Right hindlimb (tissue), 1 donor: Measurements from ENCODE around the gene PHACTR3.
"Not testable (repeated sequence)": the region's sequence is repeated elsewhere in the genome, so short reads cannot be mapped to it uniquely, and the experiment has no call there.

Source experiments
- DNase-seq: peaks from one replicate; pipeline ENCODE4 v3.0.0-alpha.2; 2018

Gene PHACTR3

GRCh38 chr20:59603781-59604541 is at the start of gene PHACTR3:
Gene PHACTR3 (plus strand): TSS chr20:59604540. CDS start chr20:59605015, 475 bp downstream.
- peak; percentile 45 for DNase-seq

DNA sequence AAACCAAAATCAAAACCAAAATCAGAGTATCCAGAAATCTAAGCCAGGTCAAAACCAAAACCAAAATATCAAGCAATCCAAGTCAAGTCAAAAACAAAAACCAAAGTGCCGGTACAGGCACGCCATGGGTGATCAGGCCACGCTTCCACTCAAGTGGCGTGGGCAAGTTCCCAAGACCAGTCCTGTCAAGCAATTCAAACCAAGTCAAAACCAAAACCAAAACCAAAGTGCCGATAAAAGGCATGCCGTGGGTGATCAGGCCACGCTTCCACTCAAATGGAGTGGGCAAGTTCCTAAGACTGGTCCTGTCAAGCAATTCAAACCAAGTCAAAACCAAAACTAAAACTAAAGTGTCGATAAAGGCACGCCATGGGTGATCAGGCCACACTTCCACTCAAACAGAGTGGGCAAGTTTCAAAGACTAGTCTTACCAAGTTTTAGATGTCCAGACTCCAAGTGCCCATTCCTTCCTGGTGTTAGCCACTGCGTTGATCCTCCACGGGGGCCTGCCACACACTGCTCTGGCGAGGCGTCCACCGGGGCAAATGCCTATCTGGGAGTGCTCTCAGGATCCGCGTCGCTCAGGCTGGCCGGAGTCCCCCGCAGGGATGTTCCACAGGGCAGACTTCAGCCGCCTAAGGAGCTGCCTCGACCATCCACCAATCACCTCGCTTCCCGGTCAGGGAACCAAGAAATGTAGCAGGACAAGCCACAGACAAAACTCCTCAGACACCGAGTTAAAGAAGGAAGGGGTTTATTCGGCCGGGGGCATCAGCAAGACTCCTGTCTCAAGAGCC is 46.4 kb upstream of the PHACTR3 start:
- not testable (repeated sequence) for DNase-seq

DNA sequence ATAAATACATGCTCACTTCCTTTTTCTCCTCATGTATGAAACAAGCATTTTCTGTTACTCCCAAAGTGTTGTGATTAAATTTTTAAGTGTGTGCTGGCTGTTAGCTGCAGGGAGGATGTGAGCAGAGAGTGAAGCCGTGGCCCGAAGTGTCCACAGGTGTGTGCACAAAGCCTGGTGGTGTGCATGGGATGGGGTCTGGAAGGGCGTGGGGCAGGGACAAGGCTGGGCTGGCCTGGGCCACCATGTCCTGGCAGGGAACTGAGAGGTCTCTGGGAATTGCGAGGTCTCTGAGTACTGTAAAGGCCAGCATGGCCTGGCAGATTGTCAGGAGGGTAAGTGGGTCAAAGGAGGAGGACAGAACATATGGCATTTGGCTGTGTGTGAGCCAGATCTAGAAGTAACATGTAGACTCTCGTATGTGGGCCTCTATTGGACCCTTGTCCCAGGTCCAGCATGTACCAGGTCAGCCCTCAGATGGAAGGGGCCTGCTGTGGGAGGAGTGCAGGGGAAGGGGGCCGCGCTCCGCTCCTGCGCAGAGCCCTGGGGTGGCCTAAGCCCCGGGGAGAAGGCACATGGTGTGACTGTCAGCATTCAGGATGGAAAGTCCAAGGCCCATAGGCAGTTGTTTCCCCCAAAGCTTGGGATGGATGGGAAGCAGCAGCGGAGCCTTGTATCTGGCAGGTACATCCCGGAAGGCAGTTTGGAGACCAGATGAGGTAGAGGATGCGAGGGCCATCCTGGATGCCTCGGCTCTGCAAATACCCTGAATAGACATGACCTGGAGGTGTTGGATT is 45.1 kb upstream of the PHACTR3 start:
- no peak for DNase-seq

GRCh38 chr20:59559863-59560262 is 44.5 kb upstream of the PHACTR3 start:
- DNase-seq, result no peak

DNA sequence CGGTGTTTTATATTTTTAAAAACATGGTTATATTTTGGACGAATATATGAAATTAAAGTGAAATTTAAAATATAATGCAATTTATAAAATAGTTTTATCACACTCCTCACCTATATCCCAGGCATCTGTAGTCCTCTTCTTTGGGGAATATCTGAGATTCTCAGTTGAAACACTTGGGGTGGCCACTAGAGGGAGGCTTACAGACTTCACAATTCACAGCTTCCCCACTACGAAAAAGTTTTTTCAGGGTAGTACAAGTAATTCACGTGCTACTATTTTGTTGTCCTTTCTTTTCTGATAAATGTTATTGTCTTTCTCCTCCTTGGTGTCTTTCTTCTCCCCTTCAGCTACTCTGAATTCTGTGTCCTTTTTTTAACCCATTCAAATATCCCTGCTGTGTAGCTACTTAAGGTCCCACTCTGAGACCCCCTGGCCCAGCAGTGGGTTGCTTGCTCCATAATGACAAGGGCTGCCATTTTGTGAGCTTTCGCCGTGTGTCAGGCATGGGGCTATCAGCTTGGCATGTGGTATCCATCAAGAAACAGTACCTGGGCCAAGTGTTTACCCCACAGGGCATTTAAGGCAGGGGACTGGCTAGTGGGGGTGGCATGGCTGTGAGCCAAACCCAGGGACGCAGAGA is 43.6 kb upstream of the PHACTR3 start:
- no peak for DNase-seq

DNA sequence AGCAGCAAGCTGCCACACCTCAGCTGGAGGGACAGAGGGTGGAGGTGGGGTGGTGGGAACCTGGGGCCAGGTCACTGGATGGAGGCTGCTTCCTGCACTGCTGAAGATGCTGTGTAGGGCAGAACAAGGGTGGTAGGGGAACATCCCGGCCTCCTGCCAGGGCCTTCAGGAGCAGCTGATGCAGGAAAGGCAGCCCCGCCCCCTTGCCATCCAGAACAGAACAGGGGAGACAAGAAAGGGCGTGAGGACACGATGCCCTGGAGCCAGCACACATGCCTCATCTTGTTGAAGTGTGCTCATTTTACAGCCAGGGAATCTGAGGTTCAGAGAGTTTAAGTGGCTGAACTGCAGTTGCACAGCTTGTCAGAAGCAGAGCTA is 43.1 kb upstream of the PHACTR3 start:
- DNase-seq, result no peak

DNA sequence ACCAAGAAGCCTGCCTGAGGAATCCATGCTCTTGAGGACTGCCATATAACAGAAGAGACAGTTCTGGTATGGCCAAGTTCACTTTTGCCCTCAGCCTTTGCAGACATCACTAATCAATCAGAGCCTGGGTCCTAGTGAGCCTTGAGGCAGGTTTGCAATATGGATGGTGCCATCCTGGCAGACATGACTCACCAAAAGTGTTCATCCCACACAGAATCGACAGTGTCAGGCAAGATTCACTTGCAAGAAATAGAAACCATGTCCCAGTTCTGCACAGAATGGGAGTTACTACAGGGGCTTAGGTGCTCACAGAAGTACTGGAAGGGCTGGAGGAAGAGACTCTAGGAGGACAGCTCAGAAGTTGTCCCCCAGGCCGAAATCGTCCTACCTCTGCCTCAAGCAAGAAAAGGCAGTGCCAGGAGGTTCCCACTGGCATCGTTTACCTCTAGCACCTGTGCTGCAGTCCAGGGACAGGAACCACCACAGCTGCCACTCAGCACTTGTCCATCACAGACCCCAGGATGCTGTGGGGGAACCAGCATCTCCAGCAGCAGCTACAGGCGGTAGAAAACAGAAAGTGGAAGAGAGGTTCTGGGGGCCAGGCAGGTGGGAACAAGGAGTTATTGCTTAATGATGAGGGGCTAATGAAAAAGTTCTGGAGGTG is 42.6 kb upstream of the PHACTR3 start:
- no peak for DNase-seq

- no peak for DNase-seq
Measured at GRCh38 chr20:59564171-59564570, 40.2 kb upstream of the PHACTR3 start.

DNA sequence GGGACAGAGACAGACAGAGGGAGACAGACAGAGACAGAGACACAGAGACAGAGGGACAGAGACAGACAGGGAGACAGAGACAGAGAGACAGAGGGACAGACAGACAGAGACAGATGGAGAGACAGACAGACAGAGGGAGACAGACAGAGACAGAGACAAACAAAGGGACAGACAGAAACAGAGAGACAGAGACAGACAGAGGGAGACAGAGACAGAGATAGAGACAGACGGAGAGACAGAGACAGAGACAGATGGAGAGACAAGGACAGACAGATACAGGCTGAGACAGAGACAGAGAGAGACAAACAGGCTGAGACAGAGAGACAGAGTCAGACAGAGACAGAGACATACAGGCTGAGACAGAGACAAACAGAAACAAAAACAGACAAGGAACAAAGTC is 39.4 kb upstream of the PHACTR3 start:
- DNase-seq, result no peak

DNA sequence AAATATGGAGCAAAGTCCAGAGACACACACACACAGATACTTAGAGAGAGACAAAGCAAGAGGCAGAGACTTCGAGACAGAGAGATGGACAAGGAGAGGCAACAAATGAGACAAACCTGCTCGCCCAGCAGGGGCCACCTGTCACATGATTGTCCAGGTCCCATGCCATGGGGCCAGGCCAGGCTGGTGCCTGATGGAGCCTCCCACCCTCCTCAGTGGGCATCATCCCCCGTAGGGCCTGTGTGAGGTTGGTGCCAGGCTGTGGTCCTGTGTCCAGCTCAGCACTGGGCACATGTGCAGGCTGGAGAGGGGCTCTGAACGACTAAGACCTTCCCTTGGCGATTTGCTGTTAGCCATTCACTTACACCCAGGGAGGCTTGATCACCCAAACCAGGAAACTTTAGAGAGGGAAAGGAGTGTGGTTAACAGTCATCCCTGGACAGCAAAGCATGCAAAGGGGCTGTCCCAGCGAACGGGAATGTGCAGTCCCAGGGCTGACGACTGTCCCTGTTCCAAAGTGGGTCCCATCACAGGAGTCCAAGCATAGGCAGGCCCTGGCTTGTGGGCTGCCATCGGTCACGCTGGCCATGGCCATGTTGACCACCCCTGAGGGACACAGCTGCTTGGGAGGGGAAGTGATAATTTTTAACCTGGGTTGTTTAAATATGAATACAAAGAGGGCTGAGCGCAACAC is 38.4 kb upstream of the PHACTR3 start:
- no peak for DNase-seq

GRCh38 chr20:59566631-59567524 is 37.5 kb upstream of the PHACTR3 start:
- no peak for DNase-seq

- DNase-seq, result no peak
Measured at GRCh38 chr20:59567585-59568508, 36.5 kb upstream of the PHACTR3 start.

- DNase-seq, result no peak
Measured at GRCh38 chr20:59568509-59569024, 35.8 kb upstream of the PHACTR3 start.

DNA sequence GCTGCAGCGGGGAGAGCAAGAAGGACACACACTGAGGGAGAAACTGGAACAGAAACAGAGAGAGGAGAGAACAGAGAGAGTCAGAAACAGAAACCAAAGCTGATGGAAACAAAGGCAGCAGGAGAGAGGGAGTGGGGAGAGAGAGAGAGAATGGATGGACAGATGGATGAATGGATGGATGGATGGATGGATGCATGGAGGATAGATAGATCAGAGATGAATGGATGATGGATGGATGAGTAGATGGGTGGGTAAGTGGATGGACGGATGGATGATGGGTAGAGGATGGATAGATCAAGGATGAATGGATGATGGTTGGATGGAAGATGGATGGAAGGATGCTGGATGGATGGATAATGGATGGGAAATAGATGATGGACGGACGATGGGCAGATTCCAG is 35.0 kb upstream of the PHACTR3 start:
- no peak for DNase-seq

GRCh38 chr20:59571151-59571550 is 33.2 kb upstream of the PHACTR3 start:
- DNase-seq, result no peak

- peak; percentile 88 for DNase-seq
Measured at GRCh38 chr20:59571551-59572314, 32.6 kb upstream of the PHACTR3 start.

DNA sequence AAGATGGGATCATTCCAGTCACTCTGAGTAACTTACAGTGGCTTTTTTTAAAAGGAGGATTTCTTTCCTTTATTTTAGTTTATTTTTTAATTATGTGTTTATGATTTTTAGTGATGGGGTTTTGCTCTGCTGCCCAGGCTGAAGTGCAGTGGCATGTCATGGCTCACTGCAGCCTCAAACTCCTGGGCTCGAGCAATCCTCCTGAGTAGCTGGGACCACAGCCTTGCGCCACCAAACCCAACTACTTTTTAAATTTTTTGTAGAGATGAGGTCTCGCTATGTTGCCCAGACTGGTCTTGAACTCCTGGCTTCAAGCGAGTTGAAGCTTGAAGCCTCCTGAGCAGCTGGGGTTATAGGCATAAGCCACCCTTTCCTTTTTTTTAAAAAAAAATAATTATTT is 31.8 kb upstream of the PHACTR3 start:
- no peak for DNase-seq

DNA sequence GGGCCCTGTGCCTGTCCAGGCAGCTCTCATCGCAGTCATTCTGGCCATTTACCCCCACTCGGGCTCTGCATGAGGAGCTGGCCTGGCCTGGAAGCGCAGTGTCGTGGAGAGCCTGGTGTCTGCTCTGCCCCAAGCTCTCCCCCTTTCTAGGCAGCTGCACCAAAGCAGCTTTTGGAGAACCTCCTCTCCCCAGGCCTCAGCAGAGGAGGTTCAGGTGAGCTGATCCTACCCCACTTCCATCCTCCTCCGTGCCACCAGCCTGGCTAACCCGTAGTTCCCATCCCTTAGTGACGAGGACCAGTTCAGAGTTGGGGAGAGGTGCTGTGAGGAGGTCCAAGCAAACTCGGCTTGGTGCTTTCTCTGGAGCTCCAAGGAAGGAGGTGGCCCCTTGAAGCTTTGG is 30.5 kb upstream of the PHACTR3 start:
- DNase-seq, result no peak
